Activated gamma-delta T cell treated with anti-CD3 and anti-CD28 coated beads, Interleukin-2, amount 50 U/mL, for 16 hours (primary cell): Measurements from ENCODE around the gene BCLAF3.

Experiments
- DNase-seq: peaks from one replicate; pipeline ENCODE4 v3.0.0-alpha.2; 2020; ENCODE audit warnings: low read depth

Gene BCLAF3

GRCh38 chrX:19990556-19991349 lies at the start of gene BCLAF3:
TSS of gene BCLAF3 (minus strand) at chrX:19991061. CDS start at chrX:19970264, 20,797 bp downstream.
- DNase-seq: peak; percentile 83

- no peak for DNase-seq
These were observed 48.1 kb upstream of the BCLAF3 start for GRCh38 chrX:20038966-20039365.

DNA sequence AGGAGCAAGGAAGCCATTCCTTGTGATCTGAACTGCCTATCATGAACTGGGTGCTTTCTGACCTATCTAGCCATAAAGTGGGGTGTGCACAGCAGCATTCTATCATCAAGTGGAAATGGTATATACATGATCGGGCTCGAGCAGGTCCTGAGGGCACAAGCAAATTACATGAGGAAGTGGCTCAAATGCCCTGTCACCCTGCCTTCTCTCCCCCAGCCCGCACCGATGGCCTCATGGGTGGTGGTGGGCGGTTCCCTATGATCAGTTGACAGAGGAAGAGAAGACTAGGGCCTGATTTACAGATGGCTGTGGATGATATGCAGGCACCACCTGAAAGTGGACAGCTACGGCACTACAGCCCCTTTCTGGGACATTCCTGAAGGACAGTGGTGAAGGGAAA lies 46.3 kb upstream of the BCLAF3 start:
- no peak for DNase-seq

GRCh38 chrX:20032201-20032600 lies 41.3 kb upstream of the BCLAF3 start:
- no peak for DNase-seq

GRCh38 chrX:20029728-20030127 lies 38.9 kb upstream of the BCLAF3 start:
- DNase-seq: no peak

GRCh38 chrX:20028588-20028987 lies 37.7 kb upstream of the BCLAF3 start:
- DNase-seq: no peak

DNA sequence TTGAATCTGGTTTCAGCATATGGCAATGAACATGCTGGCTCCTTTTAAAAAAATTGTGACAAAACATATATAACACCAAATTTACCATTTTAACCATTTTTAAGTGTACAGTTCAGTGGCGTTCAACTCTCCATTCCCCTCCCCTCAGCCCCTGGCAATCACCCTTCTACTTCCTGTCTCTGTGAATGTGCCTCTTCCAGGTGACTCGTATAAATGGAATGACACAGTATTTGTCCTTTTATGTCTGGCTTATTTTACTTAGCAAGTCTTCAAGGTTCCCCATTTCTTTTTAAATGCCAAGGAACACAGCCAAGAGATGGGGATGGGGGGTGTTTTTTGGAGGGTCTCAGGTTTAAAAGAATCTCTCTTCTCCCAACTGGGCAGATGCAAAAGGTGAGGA lies 35.4 kb upstream of the BCLAF3 start:
- DNase-seq: no peak

GRCh38 chrX:20019672-20020365 lies 29.0 kb upstream of the BCLAF3 start:
- DNase-seq: no peak

GRCh38 chrX:20016616-20016945 lies 25.7 kb upstream of the BCLAF3 start:
- no peak for DNase-seq

GRCh38 chrX:20015945-20016615 lies 25.2 kb upstream of the BCLAF3 start:
- no peak for DNase-seq

- no peak for DNase-seq
These were observed 24.6 kb upstream of the BCLAF3 start for GRCh38 chrX:20015422-20015821.

- no peak for DNase-seq
These were observed 20.7 kb upstream of the BCLAF3 start for GRCh38 chrX:20011608-20012007.

DNA sequence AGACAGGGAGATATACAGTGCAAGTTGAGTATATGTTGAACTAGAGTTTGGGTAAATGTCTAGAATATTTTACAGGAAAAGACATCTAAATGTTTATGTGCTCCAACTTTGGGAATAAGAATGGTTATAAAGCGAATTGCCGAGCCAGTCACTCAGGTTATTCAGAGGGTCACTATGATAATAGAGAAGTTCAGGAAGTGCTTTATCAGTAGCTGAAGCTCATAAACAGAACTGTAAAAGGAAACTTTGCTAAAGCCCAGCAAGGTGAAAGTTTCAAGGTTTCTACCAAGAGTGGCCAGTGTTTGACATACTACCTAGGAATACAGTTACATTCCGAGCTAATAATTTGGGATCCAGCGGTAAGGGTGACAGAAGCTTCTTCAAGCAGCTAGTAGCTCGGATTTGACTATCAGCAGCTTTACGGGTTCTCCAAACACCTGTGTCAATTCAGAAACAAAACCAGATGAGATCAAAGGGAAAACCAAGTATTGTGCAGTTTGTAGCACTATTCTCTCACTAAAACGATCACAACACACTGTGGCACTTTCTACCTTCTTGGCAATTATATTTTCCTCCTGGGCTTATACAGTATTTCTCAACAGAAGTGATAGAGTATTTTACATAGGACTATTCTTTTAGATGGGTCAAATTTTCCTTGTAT lies 17.2 kb upstream of the BCLAF3 start:
- no peak for DNase-seq

- DNase-seq: no peak
These were observed 15.0 kb upstream of the BCLAF3 start for GRCh38 chrX:20005883-20006282.

- DNase-seq: no peak
These were observed 10.7 kb upstream of the BCLAF3 start for GRCh38 chrX:20001588-20001987.

DNA sequence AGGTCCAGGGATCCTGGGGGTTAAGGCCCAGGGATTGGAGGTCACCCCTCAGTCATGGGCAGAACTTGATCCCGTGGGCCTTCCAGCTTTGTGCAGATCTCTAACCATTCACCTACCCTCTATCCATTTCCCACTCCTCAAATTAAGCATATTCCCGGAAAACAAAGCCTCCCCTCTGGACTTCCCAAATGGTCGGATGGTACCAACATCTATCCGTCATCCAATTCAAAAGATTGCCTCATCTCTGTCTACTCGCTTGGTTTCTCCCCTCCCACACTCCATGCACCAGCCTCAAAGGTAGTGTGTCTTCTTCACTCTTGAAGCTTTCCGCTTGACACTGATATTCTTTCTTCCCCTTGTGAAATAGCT lies 473 bp upstream of the BCLAF3 start:
- peak; percentile 1 for DNase-seq

GRCh38 chrX:19990151-19990555 lies 708 bp downstream of the BCLAF3 start:
- no peak for DNase-seq

- no peak for DNase-seq
These were observed 3.0 kb downstream of the BCLAF3 start for GRCh38 chrX:19987856-19988255.

GRCh38 chrX:19986531-19986930 lies 4.3 kb downstream of the BCLAF3 start:
- DNase-seq: no peak

GRCh38 chrX:19981947-19982346 lies 8.9 kb downstream of the BCLAF3 start:
- no peak for DNase-seq

DNA sequence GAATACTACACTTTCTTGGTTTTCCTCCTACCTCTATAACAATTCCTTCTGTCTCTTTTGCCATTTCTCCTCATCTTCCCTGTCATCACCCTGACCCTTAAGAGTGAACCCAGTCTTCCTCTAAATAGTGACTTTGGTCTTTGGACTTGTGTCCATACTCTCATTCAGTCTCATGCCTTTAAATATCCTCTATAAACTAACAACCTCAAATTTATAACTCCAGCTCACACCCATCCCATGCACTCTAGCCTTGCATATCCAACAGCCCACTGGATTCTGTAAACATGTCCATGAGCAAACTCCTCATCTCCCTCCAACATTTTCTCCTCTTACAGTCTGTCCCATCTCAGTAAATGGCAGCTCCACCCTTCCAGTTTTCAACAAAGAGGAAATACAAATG lies 15.0 kb downstream of the BCLAF3 start:
- no peak for DNase-seq

GRCh38 chrX:19972984-19973383 lies 17.9 kb downstream of the BCLAF3 start:
- DNase-seq: no peak

DNA sequence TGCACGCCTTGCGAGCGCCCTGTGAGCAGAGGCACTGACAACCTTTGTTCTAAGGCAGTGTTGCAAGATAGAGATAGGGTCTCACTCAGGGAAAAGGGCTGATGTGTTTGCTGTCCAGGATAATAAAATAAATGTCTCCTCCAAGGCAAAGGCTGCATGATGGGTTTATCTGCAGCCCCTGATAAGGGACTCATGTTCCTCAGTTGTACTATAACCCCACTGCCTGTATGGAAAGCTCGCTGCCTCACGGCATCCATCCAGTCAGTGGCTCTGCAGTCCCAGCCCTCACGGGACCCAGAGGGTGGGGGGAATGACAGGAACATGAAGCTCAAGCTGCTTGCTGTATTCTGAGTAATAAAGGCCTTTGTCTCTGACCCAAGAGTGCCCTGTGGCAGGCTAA lies 22.6 kb downstream of the BCLAF3 start:
- DNase-seq: no peak
